Lung (tissue), 12 donors: ENCODE results near the gene STARD6. TPM values are rescaled to one million over a fixed set of nuclear protein-coding genes. Genes with fewer than 3 reads are reported as not detected.
"Not testable (repeated sequence)": the region's sequence is repeated elsewhere in the genome, so short reads cannot be mapped to it uniquely, and the experiment has no call there.

Experiments used
- ATAC-seq: fragments of 200-7000 bp; cut with Tn5 transposase; one replicate; pipeline ENCODE4 v1.9.1; 2020; ENCODE audit warnings: moderate number of reproducible peaks; ENCODE audit not compliant: insufficient read depth, low FRiP score
- DNase-seq, 3 donors: peaks; one replicate each; pipeline ENCODE4 v3.0.0-alpha.2; 2013 to 2017
- H3K27ac ChIP-seq, 2 donors: one replicate each; pipeline ENCODE4 v1.5.1; 2013; ENCODE audit warnings: mild to moderate bottlenecking in 2 of 2, moderate library complexity in 2 of 2, control low read depth in 1 of 2, inconsistent platforms in 1 of 2, low read depth in 1 of 2, low read length in 1 of 2
- H3K27me3 ChIP-seq, 3 donors: one replicate each; pipeline ENCODE4 v1.5.1; 2013; ENCODE audit warnings: low read length in 2 of 3; ENCODE audit not compliant: control insufficient read depth in 3 of 3, insufficient read depth in 3 of 3
- H3K36me3 ChIP-seq, 4 donors: one replicate each; pipeline ENCODE4 v1.5.1; 2013; ENCODE audit warnings: low read length in 4 of 4, mild to moderate bottlenecking in 1 of 4, moderate library complexity in 1 of 4; ENCODE audit not compliant: control insufficient read depth in 4 of 4, insufficient read depth in 4 of 4
- H3K4me1 ChIP-seq, 5 donors: one replicate each; pipeline ENCODE4 v1.5.1; 2013; ENCODE audit warnings: low read length in 5 of 5, mild to moderate bottlenecking in 2 of 5, moderate library complexity in 1 of 5; ENCODE audit not compliant: control insufficient read depth in 5 of 5, insufficient read depth in 5 of 5
- H3K4me3 ChIP-seq: one replicate; pipeline ENCODE4 v1.5.1; 2013; ENCODE audit warnings: mild to moderate bottlenecking, control low read depth, moderate library complexity
- H3K9ac ChIP-seq, 2 donors: one replicate each; pipeline ENCODE4 v1.5.1; 2013; ENCODE audit warnings: low read length in 2 of 2, control low read depth in 1 of 2; ENCODE audit not compliant: insufficient read depth in 1 of 2
- H3K9me3 ChIP-seq, 4 donors: one replicate each; pipeline ENCODE4 v1.5.1; 2013; ENCODE audit warnings: low read length in 3 of 4, mild to moderate bottlenecking in 1 of 4, moderate library complexity in 1 of 4; ENCODE audit not compliant: control insufficient read depth in 4 of 4, insufficient read depth in 3 of 4
- WGBS, 2 donors: extraction: QIAGEN DNeasy Blood & Tissue Kit; methylation state at CpG; one replicate each; pipeline ENCODE4 v1.1.7; 2013; 5-methylcytosine and 5-hydroxymethylcytosine counted together
- polyA plus RNA-seq, 2 donors: library from polyadenylated mRNA; stranded (reverse); fragments of 200-250 nt; gene quantifications; one replicate each; pipeline ENCODE4 v1.2.1, GENCODE V29; 2013
- total RNA-seq, 2 donors: library from RNA; depleted of rRNA in 1 of 2; stranded (reverse); fragments of >200 nt in 1 of 2; gene quantifications; one replicate each; pipeline ENCODE4 v1.2.1, GENCODE V29; 2014 to 2021
- TF ChIP-seq, protein P1 (sequence below): IDR thresholded peaks from 2 replicates; pipeline ENCODE4 v1.5.1; 2012; ENCODE audit warnings: mild to moderate bottlenecking; ENCODE audit errors: control extremely low read depth, extremely low read depth
- donor health status: control.
- donor health status: control.
- donor health status: Bipolar disorder and iron deficiency.
- donor health status: healthy.
- donor health status: DM: yes; HTN: yes; CAD: no.

Gene STARD6
- total and polyA plus RNA-seq, 4 donors, result 0.07 TPM; not detected in 3

DNA sequence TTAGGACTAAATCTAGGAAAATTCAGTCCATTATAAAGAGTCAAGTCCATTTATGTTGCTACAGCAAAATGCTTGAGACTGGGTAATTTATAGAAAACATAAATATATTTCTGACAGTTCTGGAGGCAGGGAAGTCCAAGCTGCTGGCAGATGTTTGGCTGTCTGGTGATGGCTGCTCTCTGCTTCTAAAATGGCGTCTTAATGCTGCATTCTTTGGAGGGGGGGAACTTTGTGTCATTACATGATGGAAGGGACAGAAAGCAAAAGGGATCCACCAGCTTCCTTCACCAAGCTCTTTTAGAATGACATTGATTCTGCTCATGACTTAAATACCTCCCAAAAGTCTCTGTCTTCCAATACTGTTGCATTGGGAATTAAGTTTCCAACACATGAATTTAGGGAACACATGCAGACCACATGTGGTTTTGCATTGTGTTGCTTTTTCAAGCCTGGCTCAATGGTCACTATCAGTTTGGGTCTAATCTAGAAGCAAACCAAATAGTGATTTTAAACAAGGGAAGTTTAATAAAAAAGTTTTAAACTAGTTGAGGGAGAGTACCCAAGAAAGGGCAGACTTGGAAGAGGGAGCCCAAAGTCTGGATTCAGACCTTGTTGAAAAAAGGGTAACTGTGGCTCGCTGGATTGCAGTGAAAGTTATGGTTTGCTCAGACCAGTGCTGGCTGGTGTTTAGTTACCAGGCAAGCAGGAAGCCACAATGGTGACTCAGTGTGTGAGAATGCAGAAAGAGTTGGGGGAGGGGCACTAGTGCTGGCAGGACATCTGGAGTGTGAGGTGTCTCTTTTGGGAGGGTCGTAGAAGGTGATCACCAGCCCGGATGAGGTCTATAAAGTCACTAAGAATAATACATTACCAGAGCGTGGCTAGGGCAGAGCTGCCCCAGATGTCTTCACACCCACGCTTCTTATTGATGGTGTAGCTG lies 30.8 kb upstream of the STARD6 start:
- peaks cover 0 to 1% (median 0%) of the 10 kb centered on the region in 5 donors for H3K4me1 ChIP-seq
- TF ChIP-seq, protein P1, sequence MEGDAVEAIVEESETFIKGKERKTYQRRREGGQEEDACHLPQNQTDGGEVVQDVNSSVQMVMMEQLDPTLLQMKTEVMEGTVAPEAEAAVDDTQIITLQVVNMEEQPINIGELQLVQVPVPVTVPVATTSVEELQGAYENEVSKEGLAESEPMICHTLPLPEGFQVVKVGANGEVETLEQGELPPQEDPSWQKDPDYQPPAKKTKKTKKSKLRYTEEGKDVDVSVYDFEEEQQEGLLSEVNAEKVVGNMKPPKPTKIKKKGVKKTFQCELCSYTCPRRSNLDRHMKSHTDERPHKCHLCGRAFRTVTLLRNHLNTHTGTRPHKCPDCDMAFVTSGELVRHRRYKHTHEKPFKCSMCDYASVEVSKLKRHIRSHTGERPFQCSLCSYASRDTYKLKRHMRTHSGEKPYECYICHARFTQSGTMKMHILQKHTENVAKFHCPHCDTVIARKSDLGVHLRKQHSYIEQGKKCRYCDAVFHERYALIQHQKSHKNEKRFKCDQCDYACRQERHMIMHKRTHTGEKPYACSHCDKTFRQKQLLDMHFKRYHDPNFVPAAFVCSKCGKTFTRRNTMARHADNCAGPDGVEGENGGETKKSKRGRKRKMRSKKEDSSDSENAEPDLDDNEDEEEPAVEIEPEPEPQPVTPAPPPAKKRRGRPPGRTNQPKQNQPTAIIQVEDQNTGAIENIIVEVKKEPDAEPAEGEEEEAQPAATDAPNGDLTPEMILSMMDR, result no peak
- H3K9me3 ChIP-seq, result no peaks in the 10 kb centered on the region
- H3K27ac ChIP-seq, result no peak overlapping the region
- no peaks in the 10 kb centered on the region for H3K36me3 ChIP-seq
- H3K27me3 ChIP-seq, result no peaks in the 10 kb centered on the region
- DNase-seq, result peak; percentile 9 to 20 (median 13)
- WGBS, 2 donors, result 41 to 42% methylated on average over 6 of the region's 6 CpGs
- no peak overlapping the region for H3K9ac ChIP-seq
- H3K4me3 ChIP-seq, result no peak overlapping the region
- no peak for ATAC-seq

DNA sequence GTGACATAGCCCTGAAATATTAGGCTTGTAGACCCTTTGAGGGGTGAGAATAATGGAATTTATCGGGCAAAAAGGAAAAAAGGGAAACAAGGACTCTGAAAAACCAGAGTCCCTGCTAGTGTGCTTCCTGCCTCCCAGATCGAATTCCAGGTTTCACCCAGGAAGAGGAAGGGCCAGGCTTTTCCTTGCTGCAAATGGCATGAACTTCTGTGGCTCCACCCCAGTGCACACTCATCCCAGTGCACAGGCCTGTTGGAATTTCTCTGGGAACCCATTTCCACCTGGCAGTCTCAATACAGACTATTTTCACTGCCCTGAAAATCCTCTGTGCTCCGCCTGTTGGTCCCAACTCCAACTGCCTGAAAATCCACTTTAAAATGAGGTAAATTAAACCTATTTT lies 30.0 kb upstream of the STARD6 start:
- peaks cover 0 to 1% (median 0%) of the 10 kb centered on the region in 5 donors for H3K4me1 ChIP-seq
- DNase-seq, result no peak
- H3K4me3 ChIP-seq, result no peak overlapping the region
- no peaks in the 10 kb centered on the region for H3K27me3 ChIP-seq
- H3K9ac ChIP-seq, result no peak overlapping the region
- H3K9me3 ChIP-seq, result no peaks in the 10 kb centered on the region
- TF ChIP-seq, protein P1, result no peak
- 86 to 90% methylated on average over 3 of the region's 3 CpGs for WGBS, 2 donors
- no peaks in the 10 kb centered on the region for H3K36me3 ChIP-seq
- no peak overlapping the region for H3K27ac ChIP-seq
- no peak for ATAC-seq

DNA sequence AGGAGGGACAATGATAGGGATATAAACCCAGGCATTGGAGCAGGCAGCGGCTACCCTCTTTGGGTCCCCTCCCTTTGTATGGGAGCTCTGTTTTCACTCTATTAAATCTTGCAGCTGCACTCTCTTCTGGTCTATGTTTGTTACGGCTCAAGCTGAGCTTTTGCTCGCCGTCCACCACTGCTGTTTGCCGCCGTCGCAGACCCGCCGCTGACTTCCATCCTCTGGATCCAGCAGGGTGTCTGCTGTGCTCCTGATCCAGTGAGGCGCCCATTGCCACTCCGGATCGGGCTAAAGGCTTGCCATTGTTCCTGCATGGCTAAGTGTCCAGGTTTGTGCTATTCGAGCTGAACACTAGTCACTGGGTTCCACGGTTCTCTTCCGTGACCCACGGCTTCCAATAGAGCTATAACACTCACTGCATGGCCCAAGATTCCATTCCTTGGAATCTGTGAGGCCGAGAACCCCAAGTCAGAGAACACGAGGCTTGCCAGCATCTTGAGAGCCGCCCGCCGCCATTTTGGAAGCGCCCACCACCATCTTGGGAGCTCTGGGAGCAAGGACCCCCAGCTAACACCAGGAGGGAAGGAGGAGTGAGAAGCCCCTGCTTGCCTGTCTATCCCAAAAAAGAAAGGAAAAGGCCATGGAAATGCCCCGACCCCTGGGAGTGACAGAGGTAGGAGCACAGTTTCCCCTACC lies 29.3 kb upstream of the STARD6 start:
- not testable (repeated sequence) for H3K27ac ChIP-seq, H3K27me3 ChIP-seq, DNase-seq, ATAC-seq, H3K9ac ChIP-seq, H3K4me1 ChIP-seq, H3K36me3 ChIP-seq, H3K9me3 ChIP-seq, H3K4me3 ChIP-seq
- 96 to 100% methylated on average over 22 to 23 of the region's 23 CpGs for WGBS, 2 donors

DNA sequence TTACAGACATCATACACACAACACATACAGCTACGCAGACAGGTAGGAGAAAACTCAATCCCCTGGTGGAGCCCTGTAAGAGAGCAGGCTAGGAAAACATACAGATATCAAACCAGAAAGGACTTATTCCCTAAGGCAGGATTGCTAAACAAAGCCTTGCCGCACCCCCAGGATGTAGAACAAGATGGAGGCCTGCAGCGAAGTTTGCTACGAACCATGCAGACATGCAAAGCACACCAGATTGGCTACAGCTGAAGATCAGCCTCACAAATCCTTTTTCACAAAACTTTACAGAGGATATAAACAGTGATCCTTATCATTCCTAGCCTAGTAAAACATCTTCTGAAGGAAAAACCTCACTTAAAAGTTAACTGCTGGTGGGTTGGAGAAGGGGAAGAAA lies 28.4 kb upstream of the STARD6 start:
- TF ChIP-seq, protein P1, result no peak
- H3K9me3 ChIP-seq, result no peaks in the 10 kb centered on the region
- H3K9ac ChIP-seq, result no peak overlapping the region
- WGBS, 2 donors, result 83 to 90% methylated on average over 4 of the region's 4 CpGs
- DNase-seq, result no peak
- no peak overlapping the region for H3K27ac ChIP-seq
- H3K36me3 ChIP-seq, result no peaks in the 10 kb centered on the region
- H3K27me3 ChIP-seq, result no peaks in the 10 kb centered on the region
- peaks cover 0 to 1% (median 0%) of the 10 kb centered on the region in 5 donors for H3K4me1 ChIP-seq
- no peak for ATAC-seq
- no peak overlapping the region for H3K4me3 ChIP-seq
